AG04450 (cell line): ENCODE data around the gene SCP2. TPM values are rescaled to one million over a fixed set of nuclear protein-coding genes. Genes with fewer than 3 reads are reported as not detected.

Experiments
- CTCF ChIA-PET: fragments of 300-600, 350-600 bp; formaldehyde crosslinking; extraction: SDS; loops from one replicate; lab custom pipeline; 2022; ENCODE audit warnings: antibody characterized with exemption, inconsistent platforms; lab: Charles Lee
- POLR2A ChIA-PET: fragments of 350-600 bp; formaldehyde crosslinking; extraction: SDS; loops from one replicate; lab custom pipeline; 2021; ENCODE audit warnings: antibody characterized with exemption, inconsistent platforms; lab: Yijun Ruan, JAX
- DNase-seq: peaks from one replicate; pipeline ENCODE4 v3.0.0-alpha.2; 2011; ENCODE audit warnings: low read depth, low spot score
- H3K27ac ChIP-seq: one replicate; pipeline ENCODE4 v1.5.1; 2012; ENCODE audit warnings: low read depth, low read length, control low read depth
- H3K27me3 ChIP-seq: one replicate; pipeline ENCODE4 v1.6.0; 2012; ENCODE audit warnings: low read length; ENCODE audit not compliant: control insufficient read depth, insufficient read depth
- H3K4me3 ChIP-seq: 2 replicates; pipeline ENCODE4 v1.5.1; 2011; ENCODE audit warnings: mild to moderate bottlenecking, low read depth, low read length, control low read depth
- H3K9me3 ChIP-seq: 2 replicates; pipeline ENCODE4 v1.5.1; 2012; ENCODE audit warnings: low read length; ENCODE audit not compliant: control insufficient read depth, insufficient read depth
- CTCF ChIP-seq: IDR thresholded peaks from 2 replicates; pipeline ENCODE4 v1.5.1; 2011; ENCODE audit warnings: low read depth, low read length, control low read depth, inconsistent platforms
- polyA plus RNA-seq: library from polyadenylated mRNA; depleted of rRNA; stranded (reverse); fragments of >200 nt; gene quantifications from 2 replicates; pipeline ENCODE4 v1.2.3, GENCODE V29; 2011

Gene SCP2
- polyA plus RNA-seq, 1 experiment: 278 TPM

- no peak for TF ChIP-seq CTCF
- CTCF ChIA-PET: interaction anchor here (0.6 kb wide), 1 partner anchor 201 kb away, joined by 6 read pairs; no protein-coding TSS in a partner anchor
- peak within 1 kb of the TSS; percentile 74 for H3K4me3 ChIP-seq
- DNase-seq: no peak
- peaks cover 4% of the 10 kb centered on the region for H3K27me3 ChIP-seq
- POLR2A ChIA-PET: interaction anchor here (1.1 to 2.0 kb wide), 3 partner anchors 14 to 141 kb away, joined by 3 to 5 read pairs (median 4); partner anchors contain the start of gene ECHDC2
- H3K9me3 ChIP-seq: peaks cover 4% of the 10 kb centered on the region; the same call in 1 of the 2 replicates
- no peak within 1 kb of the TSS for H3K27ac ChIP-seq
These were observed 135.0 kb downstream of the SCP2 start, which contains the start of gene PODN for GRCh38 chr1:53061859-53062707. TSS of gene PODN (plus strand) at chr1:53062213. CDS start at chr1:53069856, 7,643 bp downstream.

- no peak; the same call in 1 of the 2 replicates for TF ChIP-seq CTCF
- Histone ChIP-seq H3K27ac (no peak overlapping the region), H3K27me3 (peaks cover 4% of the 10 kb centered on the region), H3K4me3 (peak overlapping the region; percentile 74), H3K9me3 (peaks cover 4% of the 10 kb centered on the region; the same call in 1 of the 2 replicates)
- POLR2A ChIA-PET: interaction anchor here (0.7 to 1.1 kb wide), 3 partner anchors 20 to 142 kb away, joined by 3 to 4 read pairs (median 3); partner anchors contain the start of gene ECHDC2
- CTCF ChIA-PET: interaction anchor here (0.6 kb wide), 1 partner anchor 202 kb away, joined by 6 read pairs; no protein-coding TSS in a partner anchor
- DNase-seq: no peak
These were observed 135.9 kb downstream of the SCP2 start for GRCh38 chr1:53062708-53063591.

- Histone ChIP-seq H3K27ac (no peak overlapping the region), H3K4me3 (no peak overlapping the region), H3K27me3 (peaks cover 4% of the 10 kb centered on the region), H3K9me3 (peaks cover 4% of the 10 kb centered on the region; the same call in 1 of the 2 replicates)
- POLR2A ChIA-PET: no interaction called here
- CTCF ChIA-PET: no interaction called here
- DNase-seq: no peak
- no peak for TF ChIP-seq CTCF
These were observed 136.9 kb downstream of the SCP2 start for GRCh38 chr1:53063744-53064515.

GRCh38 chr1:53065391-53065790, 138.3 kb downstream of the SCP2 start:
- POLR2A ChIA-PET: no interaction called here
- H3K27ac ChIP-seq: no peak overlapping the region
- no peak for TF ChIP-seq CTCF

More at GRCh38 chr1:53065391-53065790, 138.3 kb downstream of the SCP2 start:
- peaks cover 4% of the 10 kb centered on the region; the same call in 1 of the 2 replicates for H3K9me3 ChIP-seq
- CTCF ChIA-PET: no interaction called here
- H3K27me3 ChIP-seq: peaks cover 4% of the 10 kb centered on the region
- DNase-seq: no peak
- no peak overlapping the region for H3K4me3 ChIP-seq
